WTC11 (cell line): ENCODE data around the gene DAB2. TPM values are rescaled to one million over a fixed set of nuclear protein-coding genes. Genes with fewer than 3 reads are reported as not detected.

Source experiments
- ATAC-seq: fragments of 200-7000 bp; cut with Tn5 transposase; 2 replicates; pipeline ENCODE4 v1.10.0; 2021; ENCODE audit warnings: mild to moderate bottlenecking, moderate library complexity
- CTCF ChIA-PET: fragments of 300-600 bp; sonication (Branson Sonifier 250); formaldehyde crosslinking; loops from one replicate; lab custom pipeline; 2021; ENCODE audit warnings: antibody characterized with exemption; lab: Charles Lee
- POLR2A ChIA-PET: fragments of 350-600 bp; sonication (Branson Sonifier 250); formaldehyde crosslinking; loops from one replicate; lab custom pipeline; 2021; ENCODE audit warnings: antibody characterized with exemption; lab: Charles Lee
- DNase-seq: peaks from one replicate; pipeline ENCODE4 v3.0.0; 2021; ENCODE audit warnings: low spot score
- H3K27ac Mint-ChIP-seq: 2 replicates; pipeline ENCODE4 v1.8.0; 2021; ENCODE audit warnings: mixed read lengths
- H3K27me3 Mint-ChIP-seq: 2 replicates; pipeline ENCODE4 v1.8.0; 2021; ENCODE audit warnings: low read depth, mild to moderate bottlenecking, moderate library complexity, mixed read lengths
- H3K36me3 Mint-ChIP-seq: 2 replicates; pipeline ENCODE4 v1.8.0; 2021; ENCODE audit warnings: mixed read lengths
- H3K4me1 Mint-ChIP-seq: 2 replicates; pipeline ENCODE4 v1.8.0; 2022; ENCODE audit warnings: mixed read lengths
- H3K4me3 Mint-ChIP-seq: 2 replicates; pipeline ENCODE4 v1.8.0; 2021; ENCODE audit warnings: mild to moderate bottlenecking, moderate library complexity, mixed read lengths
- H3K9me3 Mint-ChIP-seq: 2 replicates; pipeline ENCODE4 v1.8.0; 2021; ENCODE audit warnings: mixed read lengths
- AFF4 ChIP-seq: sonication (generic); formaldehyde crosslinking; IDR thresholded peaks from 2 replicates; pipeline ENCODE4 v1.8.1; 2023; ENCODE audit warnings: mild to moderate bottlenecking, missing genetic modification reagents, borderline replicate concordance
- AR ChIP-seq: fragments of 250-450 bp; sonication (Bioruptor Pico); IDR thresholded peaks from 2 replicates; pipeline ENCODE4 v1.9.0; 2021; ENCODE audit warnings: mild to moderate bottlenecking
- ATF2 ChIP-seq: sonication (generic); formaldehyde crosslinking; IDR thresholded peaks from 2 replicates; pipeline ENCODE4 v1.8.1; 2022; ENCODE audit warnings: low read depth, missing genetic modification reagents, borderline replicate concordance
- E2F1 ChIP-seq: sonication (generic); formaldehyde crosslinking; IDR thresholded peaks from 2 replicates; pipeline ENCODE4 v1.8.0; 2022; ENCODE audit warnings: mild to moderate bottlenecking, missing genetic modification reagents
- HMGA2 ChIP-seq: fragments of 250-450 bp; sonication (Bioruptor Pico); IDR thresholded peaks from 2 replicates; pipeline ENCODE4 v1.4.0; 2021; ENCODE audit warnings: mild to moderate bottlenecking, moderate library complexity
- MYBL2 ChIP-seq: sonication (generic); formaldehyde crosslinking; IDR thresholded peaks from 2 replicates; pipeline ENCODE4 v1.8.1; 2023; ENCODE audit warnings: mild to moderate bottlenecking, moderate library complexity, missing genetic modification reagents
- NFATC4 ChIP-seq: fragments of 250-450 bp; sonication (Bioruptor Pico); IDR thresholded peaks from 2 replicates; pipeline ENCODE4 v1.9.0; 2021; ENCODE audit warnings: mild to moderate bottlenecking
- NFYB ChIP-seq: sonication (generic); formaldehyde crosslinking; conservative IDR thresholded peaks from 2 replicates; pipeline ENCODE4 v1.8.0; 2022; ENCODE audit warnings: low read depth, missing genetic modification reagents
- NR2C2 ChIP-seq: sonication (generic); formaldehyde crosslinking; IDR thresholded peaks from 2 replicates; pipeline ENCODE4 v1.8.0; 2022; ENCODE audit warnings: mild to moderate bottlenecking, missing genetic modification reagents
- RELA ChIP-seq: sonication (generic); formaldehyde crosslinking; IDR thresholded peaks from 2 replicates; pipeline ENCODE4 v1.8.1; 2022; ENCODE audit warnings: missing genetic modification reagents, mild to moderate bottlenecking, borderline replicate concordance
- SMAD3 ChIP-seq: sonication (generic); formaldehyde crosslinking; IDR thresholded peaks from 2 replicates; pipeline ENCODE4 v1.8.0; 2022; ENCODE audit warnings: missing genetic modification reagents, mild to moderate bottlenecking, borderline replicate concordance
- SOX15 ChIP-seq: fragments of 250-450 bp; sonication (Bioruptor Pico); IDR thresholded peaks from 2 replicates; pipeline ENCODE4 v1.9.0; 2021; ENCODE audit warnings: mild to moderate bottlenecking
- STAT6 ChIP-seq: sonication (generic); formaldehyde crosslinking; conservative IDR thresholded peaks from 2 replicates; pipeline ENCODE4 v1.8.1; 2023; ENCODE audit warnings: mild to moderate bottlenecking, low read depth, missing genetic modification reagents, moderate library complexity
- USF2 ChIP-seq: sonication (generic); formaldehyde crosslinking; IDR thresholded peaks from 2 replicates; pipeline ENCODE4 v1.8.1; 2023; ENCODE audit warnings: mild to moderate bottlenecking, missing genetic modification reagents, moderate library complexity
- ZNF138 ChIP-seq: sonication (generic); formaldehyde crosslinking; conservative IDR thresholded peaks from 2 replicates; pipeline ENCODE4 v1.8.1; 2022; ENCODE audit warnings: mild to moderate bottlenecking, moderate library complexity, missing genetic modification reagents
- ZNF396 ChIP-seq: fragments of 250-450 bp; sonication (Bioruptor Pico); IDR thresholded peaks from 2 replicates; pipeline ENCODE4 v1.8.0; 2021; ENCODE audit warnings: mild to moderate bottlenecking, moderate library complexity, borderline replicate concordance
- ZNF425 ChIP-seq: fragments of 250-450 bp; sonication (Bioruptor Pico); conservative IDR thresholded peaks from 2 replicates; pipeline ENCODE4 v1.9.0; 2021; ENCODE audit warnings: mild to moderate bottlenecking
- ZNF671 ChIP-seq: fragments of 250-450 bp; sonication (Bioruptor Pico); IDR thresholded peaks from 2 replicates; pipeline ENCODE4 v1.8.0; 2021; ENCODE audit warnings: mild to moderate bottlenecking
- total RNA-seq: library from RNA; stranded (reverse); gene quantifications from 3 replicates; pipeline ENCODE4 v1.2.3, GENCODE V29; 2021

DAB2 gene
- total RNA-seq, 1 experiment from 2014 or later: 7.2 TPM

GRCh38 chr5:39412721-39413394, 11.9 kb downstream of the DAB2 start (continued):
- TF ChIP-seq STAT6 (CRISPR knock-in tag): no peak
- TF ChIP-seq ZNF671 (CRISPR knock-in tag): no peak
- TF ChIP-seq ZNF425 (CRISPR knock-in tag): no peak
- no peak for TF ChIP-seq NFYB (CRISPR knock-in tag)
- TF ChIP-seq NFATC4 (CRISPR knock-in tag): no peak
- no peak for TF ChIP-seq NR2C2 (CRISPR knock-in tag)
- TF ChIP-seq E2F1 (CRISPR knock-in tag): no peak

GRCh38 chr5:39411985-39412384, 12.8 kb downstream of the DAB2 start:
- H3K4me1 Mint-ChIP-seq: peaks cover 33% of the 10 kb centered on the region
- no peaks in the 10 kb centered on the region for H3K9me3 Mint-ChIP-seq
- POLR2A ChIA-PET: no interaction called here
- DNase-seq: no peak
- ATAC-seq: no peak
- H3K36me3 Mint-ChIP-seq: no peaks in the 10 kb centered on the region
- H3K4me3 Mint-ChIP-seq: no peak overlapping the region
- H3K27me3 Mint-ChIP-seq: no peaks in the 10 kb centered on the region; the same call in 1 of the 2 replicates
- CTCF ChIA-PET: interaction anchor here (1.4 to 1.5 kb wide), 2 partner anchors 13 to 36 kb away, joined by 4 to 5 read pairs; partner anchors contain the start of gene DAB2
- no peak overlapping the region for H3K27ac Mint-ChIP-seq
- TF ChIP-seq AFF4 (CRISPR knock-in tag): no peak
- TF ChIP-seq E2F1 (CRISPR knock-in tag): no peak
- TF ChIP-seq SOX15: no peak
- TF ChIP-seq USF2: no peak
- no peak for TF ChIP-seq ZNF396 (CRISPR knock-in tag)
- TF ChIP-seq MYBL2 (CRISPR knock-in tag): no peak
- no peak for TF ChIP-seq AR (CRISPR knock-in tag)
- TF ChIP-seq SMAD3 (CRISPR knock-in tag): no peak
- TF ChIP-seq RELA (CRISPR knock-in tag): no peak
- no peak for TF ChIP-seq ATF2
- TF ChIP-seq ZNF138 (CRISPR knock-in tag): no peak
- TF ChIP-seq HMGA2 (CRISPR knock-in tag): no peak
